Astrocyte (in vitro differentiated cells and primary cell): Measurements from ENCODE around the gene PCDHGA12.
"Not testable (repeated sequence)": the region's sequence is repeated elsewhere in the genome, so short reads cannot be mapped to it uniquely, and the experiment has no call there.

Experiments used
- EZH2 ChIP-seq: IDR thresholded peaks from 2 replicates; pipeline ENCODE4 v1.6.1; 2012; ENCODE audit warnings: mild to moderate bottlenecking, low read length, inconsistent platforms; ENCODE audit not compliant: insufficient read depth
- TF ChIP-seq, protein P1 (sequence below): IDR thresholded peaks from 2 replicates; pipeline ENCODE4 v1.5.1; 2011; ENCODE audit warnings: low read depth, mild to moderate bottlenecking, inconsistent platforms, low read length, moderate library complexity; ENCODE audit not compliant: insufficient read depth

- TF ChIP-seq, protein P1, sequence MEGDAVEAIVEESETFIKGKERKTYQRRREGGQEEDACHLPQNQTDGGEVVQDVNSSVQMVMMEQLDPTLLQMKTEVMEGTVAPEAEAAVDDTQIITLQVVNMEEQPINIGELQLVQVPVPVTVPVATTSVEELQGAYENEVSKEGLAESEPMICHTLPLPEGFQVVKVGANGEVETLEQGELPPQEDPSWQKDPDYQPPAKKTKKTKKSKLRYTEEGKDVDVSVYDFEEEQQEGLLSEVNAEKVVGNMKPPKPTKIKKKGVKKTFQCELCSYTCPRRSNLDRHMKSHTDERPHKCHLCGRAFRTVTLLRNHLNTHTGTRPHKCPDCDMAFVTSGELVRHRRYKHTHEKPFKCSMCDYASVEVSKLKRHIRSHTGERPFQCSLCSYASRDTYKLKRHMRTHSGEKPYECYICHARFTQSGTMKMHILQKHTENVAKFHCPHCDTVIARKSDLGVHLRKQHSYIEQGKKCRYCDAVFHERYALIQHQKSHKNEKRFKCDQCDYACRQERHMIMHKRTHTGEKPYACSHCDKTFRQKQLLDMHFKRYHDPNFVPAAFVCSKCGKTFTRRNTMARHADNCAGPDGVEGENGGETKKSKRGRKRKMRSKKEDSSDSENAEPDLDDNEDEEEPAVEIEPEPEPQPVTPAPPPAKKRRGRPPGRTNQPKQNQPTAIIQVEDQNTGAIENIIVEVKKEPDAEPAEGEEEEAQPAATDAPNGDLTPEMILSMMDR: not testable (repeated sequence)
- not testable (repeated sequence) for TF ChIP-seq EZH2
Measured at GRCh38 chr5:141414548-141415274, 15.6 kb upstream of the PCDHGA12 start.
